NCI-H345 treated with DMSO at 0.1 percent for 48 hours (cell line): ENCODE data around the gene PDE8B.
"Not testable (repeated sequence)": the region's sequence is repeated elsewhere in the genome, so short reads cannot be mapped to it uniquely, and the experiment has no call there.

ENCODE experiments used
- DNase-seq: peaks from one replicate; lab custom pipeline; 2025; ENCODE audit not compliant: unreplicated experiment; lab: John Stamatoyannopoulos, UW

Gene PDE8B

GRCh38 chr5:77427998-77428397 lies 217.5 kb downstream of the PDE8B start:
- no peak for DNase-seq

DNA sequence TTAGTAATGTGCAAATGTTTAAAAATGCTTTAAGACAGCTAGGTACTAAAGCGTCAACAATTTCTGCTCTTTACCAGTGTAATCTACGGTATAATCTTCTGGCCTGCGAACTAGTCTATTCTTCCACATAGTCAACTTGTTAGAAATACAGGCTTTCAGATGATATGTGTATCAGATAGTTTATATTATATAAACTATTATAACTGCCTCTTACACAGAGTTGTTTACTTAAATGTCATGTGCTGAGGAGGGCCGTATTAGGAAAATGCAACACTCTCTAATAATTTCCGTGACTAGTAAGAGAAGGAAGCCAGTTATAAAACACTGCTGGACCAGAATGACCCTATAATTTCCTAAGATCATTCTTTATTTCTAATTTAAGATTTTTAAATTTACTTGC lies 218.0 kb downstream of the PDE8B start:
- no peak for DNase-seq

DNA sequence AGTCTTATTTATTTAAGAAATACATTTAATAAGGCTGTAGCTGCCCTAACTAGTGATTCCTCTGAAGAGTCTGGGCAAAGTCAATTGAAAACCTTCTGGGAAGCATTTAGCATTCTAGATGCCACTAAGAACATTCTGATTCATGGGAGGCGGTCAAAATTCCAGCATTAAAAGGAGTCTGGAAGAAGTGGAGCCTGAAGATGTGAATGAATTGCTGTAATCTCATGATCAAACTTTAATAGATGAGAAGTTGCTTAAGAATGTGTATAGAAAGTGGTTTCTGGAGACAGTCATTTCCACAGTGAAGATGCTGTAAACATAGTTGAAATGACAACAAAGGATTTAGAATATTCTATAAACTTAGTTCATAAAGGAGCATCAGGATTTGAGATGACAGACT lies 220.2 kb downstream of the PDE8B start:
- DNase-seq = no peak

DNA sequence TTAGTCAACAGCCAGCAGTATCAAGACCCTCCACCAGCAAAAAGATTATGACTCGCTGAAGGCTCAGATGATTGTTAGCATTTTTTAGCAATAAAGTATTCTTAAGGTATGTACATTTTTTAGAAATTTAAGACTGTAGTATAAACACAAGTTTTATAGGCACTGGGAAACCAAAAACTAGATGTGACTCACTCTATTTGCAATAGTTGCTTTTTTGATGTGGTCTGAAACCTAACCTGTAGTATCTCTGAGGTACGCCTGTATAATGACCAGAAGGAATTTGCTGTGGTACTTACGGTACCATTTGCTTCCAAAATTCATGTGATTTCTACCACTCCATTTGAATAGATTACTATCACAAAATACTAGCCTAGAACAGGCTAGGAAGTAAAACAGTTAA lies 220.8 kb downstream of the PDE8B start:
- DNase-seq = no peak

GRCh38 chr5:77431719-77432118 lies 221.2 kb downstream of the PDE8B start:
- no peak for DNase-seq

DNA sequence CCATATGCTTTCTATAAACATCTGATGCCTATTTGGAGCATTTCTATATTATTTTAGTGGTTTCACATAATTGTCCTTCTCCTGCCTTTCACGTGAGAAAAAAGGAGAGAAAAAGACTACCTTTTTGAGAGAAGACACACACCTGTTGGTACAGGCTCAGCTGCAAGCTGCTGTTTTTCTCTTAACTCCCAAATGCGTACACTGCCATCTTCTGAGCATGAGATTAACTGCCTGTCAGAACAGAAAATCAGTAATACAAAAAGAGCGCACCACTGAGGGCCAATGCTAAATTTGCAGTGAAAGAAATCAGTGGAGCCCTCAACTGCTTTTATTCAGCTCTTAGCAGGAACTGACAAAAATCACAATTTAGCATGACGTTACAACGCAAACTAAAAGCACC lies 226.7 kb downstream of the PDE8B start:
- DNase-seq = no peak

DNA sequence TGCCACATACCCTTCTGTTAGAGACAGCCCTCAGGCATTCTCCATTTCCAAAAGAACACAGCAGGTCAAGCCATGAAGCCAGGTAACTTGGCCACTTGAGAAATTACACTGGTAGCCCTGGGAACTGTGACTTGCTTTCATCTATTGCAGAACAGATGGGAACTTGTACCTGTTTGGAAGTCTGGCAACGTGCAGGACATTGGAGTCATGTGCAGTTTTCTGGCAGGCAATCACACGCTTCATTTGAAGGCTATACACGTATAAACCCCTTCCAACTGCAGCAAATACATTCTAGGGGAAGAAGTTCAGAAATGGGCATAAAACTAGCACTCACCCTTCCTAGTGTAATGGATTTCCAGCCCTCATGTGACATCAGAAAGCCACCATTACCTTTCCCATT lies 227.6 kb downstream of the PDE8B start:
- no peak for DNase-seq

GRCh38 chr5:77443670-77444069 lies 233.2 kb downstream of the PDE8B start:
- DNase-seq = no peak

GRCh38 chr5:77444356-77444755 lies 233.9 kb downstream of the PDE8B start:
- DNase-seq = no peak

- no peak for DNase-seq
Observed at GRCh38 chr5:77448831-77449230, 238.4 kb downstream of the PDE8B start.

DNA sequence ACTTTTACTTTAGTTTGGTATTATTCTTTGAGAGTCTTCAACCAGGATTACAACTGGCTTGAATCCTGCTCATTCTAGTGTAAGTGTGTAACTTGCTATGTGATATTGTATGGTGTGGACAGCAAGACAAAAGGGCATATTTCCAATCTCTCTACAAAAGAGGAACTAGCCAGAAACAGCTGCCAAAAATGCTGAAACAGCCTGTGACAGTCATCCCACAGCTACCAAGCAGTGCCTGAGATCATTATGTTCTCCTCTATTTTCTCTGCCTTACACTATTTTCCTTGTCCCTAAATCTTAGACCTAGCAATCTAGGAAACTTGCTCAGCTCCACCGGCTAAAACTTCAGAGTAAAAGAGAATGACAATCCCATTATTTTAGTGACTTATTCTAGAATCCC lies 238.8 kb downstream of the PDE8B start:
- DNase-seq = no peak

DNA sequence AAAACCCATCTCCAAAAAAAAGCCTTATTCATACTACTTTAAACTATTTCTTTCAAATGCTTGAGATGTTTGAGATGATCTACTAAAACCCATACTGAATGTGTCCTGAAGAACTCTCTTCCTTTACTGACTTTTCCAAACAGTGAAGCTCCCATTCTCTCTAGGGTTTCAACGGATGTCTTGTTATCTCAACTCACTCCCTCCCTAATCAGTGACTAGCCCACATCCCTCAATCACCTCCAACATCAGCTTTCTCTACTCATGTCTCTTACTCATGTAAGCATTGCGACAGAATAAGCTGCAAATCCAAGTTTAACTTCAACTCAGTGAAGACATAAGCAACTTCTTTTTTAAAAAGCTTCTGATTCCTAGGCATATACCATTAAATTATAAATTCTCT lies 239.5 kb downstream of the PDE8B start:
- DNase-seq = no peak

DNA sequence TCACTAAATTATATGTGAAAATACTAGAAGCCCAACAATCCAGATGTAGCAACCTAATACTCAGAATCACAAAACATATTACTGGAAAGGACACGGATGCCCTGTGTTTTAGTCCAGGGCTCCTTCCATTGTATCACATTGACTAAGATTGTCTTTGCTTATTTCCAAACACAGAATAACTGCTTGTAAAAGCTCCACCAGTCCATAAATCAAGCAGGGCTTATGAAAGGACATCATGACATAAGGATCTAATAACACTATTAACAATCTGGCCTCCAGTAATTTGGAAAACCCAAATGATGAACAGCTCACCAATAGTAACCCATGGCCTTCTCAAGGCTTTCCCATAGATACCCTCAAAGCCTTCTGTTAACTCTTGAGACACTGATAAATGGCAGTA lies 241.9 kb downstream of the PDE8B start:
- no peak for DNase-seq

GRCh38 chr5:77454123-77454522 lies 243.6 kb downstream of the PDE8B start:
- no peak for DNase-seq

DNA sequence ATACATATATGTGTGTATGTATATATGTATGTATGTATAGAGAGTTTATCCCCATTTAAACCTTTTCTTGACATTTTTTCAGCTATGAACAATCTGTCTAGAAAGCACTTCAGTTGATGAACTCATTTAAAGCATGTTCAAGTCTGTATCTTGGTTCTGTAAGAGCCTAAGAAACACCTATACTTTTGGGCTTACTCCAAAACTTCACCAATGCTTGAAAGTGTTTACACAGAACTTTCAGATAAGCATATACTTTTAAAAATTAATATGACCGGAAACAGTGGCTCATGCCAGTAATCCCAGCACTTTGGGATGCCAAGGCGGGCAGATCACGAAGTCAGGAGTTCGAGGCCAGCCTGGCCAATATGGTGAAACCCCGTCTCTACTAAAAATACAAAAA lies 250.8 kb downstream of the PDE8B start:
- DNase-seq = no peak

GRCh38 chr5:77463905-77464304 lies 253.4 kb downstream of the PDE8B start:
- DNase-seq = no peak

- not testable (repeated sequence) for DNase-seq
Observed at GRCh38 chr5:77468875-77469274, 258.4 kb downstream of the PDE8B start.

DNA sequence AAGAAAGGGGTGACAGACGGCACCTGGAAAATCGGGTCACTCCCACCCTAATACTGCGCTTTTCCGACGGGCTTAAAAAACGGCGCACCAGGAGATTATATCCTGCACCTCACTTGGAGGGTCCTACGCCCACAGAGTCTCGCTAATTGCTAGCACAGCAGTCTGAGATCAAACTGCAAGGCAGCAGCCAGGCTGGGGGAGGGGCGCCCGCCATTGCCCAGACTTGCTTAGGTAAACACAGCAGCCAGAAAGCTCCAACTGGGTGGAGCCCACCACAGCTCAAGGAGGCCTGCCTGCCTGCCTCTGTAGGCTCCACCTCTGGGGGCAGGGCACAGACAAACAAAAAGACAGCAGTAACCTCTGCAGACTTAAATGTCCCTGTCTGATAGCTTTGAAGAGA lies 264.6 kb downstream of the PDE8B start:
- not testable (repeated sequence) for DNase-seq
